Superior temporal gyrus (tissue), 1 donor: ENCODE data around the gene SALL2.

ENCODE experiments used
- DNase-seq: peaks from one replicate; pipeline ENCODE4 v3.0.0-alpha.2; 2016; ENCODE audit errors: extremely low spot score

Gene SALL2

DNA sequence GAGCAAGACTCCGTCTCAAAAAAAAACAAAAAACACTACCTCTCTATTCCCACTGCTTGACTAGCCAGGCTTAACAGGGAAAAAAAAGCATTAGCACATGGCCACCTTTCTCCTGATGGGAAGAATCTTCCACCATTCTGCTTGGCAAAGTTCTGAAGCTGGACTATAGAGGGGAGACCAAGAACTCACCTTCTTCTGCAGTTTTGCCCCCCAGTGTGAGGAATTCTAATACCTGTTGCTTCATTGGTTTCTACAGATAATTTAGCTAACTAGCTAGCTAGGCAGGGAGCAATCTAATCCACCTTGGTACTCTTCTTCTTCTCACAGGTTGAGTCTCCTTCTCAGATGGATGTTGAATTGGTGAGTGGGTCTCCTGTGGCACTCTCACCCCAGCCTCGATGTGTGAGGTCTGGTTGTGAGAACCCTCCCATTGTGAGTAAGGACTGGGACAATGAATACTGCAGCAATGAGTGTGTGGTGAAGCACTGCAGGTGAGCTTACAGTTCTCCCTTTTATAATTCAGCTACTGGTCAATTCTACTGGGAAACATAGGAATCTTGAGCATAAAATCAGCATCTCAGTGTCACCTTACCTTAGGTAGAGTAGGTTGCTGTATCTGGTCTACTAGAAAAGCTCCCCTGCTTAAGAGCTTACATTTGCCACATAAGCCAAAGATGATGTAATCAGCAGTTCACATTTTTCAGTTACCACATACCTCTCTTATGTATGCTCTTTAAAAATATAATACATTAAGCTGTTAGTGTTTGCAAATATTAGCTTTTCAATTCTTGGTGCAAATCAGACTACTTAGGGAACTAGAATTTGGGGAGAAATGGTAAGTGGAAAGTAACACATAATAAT lies 31.0 kb downstream of the SALL2 start:
- no peak for DNase-seq

DNA sequence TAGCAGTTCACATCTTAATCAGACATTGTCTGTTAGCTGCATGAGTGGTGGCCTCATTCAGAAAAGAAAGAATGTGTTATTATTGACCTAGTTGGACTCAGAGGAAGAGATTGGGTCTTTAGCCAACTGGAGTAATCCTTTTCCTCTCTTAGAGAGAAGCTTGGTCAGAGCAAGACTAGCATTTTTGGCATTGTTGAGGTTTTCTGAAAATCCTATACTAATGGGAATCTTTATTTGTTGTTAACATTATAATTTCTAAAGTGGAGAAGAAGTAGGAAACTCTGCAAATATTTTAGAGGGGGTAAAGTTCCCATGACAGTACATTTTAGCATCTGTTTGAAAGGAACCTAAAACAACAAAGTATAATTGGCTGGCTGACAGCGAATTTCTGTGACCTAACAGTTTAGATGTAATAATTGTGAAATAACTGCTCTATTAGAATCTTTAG lies 39.5 kb downstream of the SALL2 start:
- DNase-seq: no peak

DNA sequence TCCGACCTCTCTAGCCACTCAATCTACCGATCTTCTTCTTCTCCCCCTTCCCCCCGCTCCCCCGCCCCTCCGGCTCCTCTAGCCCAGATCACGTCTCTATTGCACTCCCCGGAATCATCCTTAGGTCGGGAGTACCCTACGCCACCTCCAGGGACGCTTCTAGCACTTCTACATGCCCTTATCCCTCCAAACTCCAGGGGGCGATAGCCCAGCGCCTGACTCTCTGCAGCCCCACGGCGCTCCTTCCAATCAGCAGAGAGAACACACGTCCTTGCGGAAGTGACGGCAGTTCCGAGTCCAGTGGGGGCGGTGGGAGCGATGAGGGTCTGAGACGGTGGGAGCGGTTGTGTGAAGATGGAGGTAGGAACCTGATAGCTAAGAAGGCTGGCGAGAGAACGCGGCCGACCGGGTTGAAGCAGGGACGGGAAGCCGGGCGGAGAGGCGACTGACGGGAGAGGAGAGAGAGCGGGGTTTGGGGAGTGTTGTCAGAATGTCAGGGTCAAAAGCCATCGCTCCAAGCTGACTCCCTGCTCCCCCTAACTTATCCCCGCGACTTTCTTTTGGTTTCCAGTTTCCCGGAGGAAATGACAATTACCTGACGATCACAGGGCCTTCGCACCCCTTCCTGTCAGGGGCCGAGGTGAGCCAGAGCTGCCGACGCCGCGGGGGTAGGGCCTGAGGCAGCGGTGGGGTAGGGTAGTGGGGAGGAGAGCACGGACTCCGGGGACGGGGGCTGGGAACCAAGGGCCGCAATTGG lies 49.0 kb downstream of the SALL2 start, which contains the start of the genes RAB2B and TOX4:
RAB2B (minus strand) TSS at position 35 of the 757 bp plus-strand sequence. CDS start 87 bp downstream, outside the sequence.
TOX4 (plus strand) TSS at position 271 of the 757 bp plus-strand sequence; CDS start at position 355, 84 bp downstream.
- peak; percentile 99 for DNase-seq

DNA sequence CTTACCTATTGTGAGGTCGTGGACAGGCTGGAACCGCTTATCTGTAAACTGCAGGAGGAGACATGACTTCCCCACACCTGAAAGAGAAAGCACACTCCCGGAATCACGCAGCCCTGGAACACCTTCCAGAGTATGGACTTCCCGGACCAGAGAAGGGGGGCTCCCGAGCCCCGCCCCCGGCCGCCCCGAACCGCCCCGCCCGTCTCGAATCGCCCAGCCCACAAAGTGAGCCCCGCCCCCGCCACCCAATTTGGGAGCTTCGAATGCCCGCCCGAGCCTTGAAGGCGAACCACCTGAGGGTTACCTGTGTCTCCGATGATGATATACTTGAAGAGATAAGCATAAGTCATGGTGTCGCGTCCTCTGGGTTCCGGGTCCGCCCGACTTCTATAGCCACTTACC lies 49.6 kb downstream of the SALL2 start:
- no peak for DNase-seq

DNA sequence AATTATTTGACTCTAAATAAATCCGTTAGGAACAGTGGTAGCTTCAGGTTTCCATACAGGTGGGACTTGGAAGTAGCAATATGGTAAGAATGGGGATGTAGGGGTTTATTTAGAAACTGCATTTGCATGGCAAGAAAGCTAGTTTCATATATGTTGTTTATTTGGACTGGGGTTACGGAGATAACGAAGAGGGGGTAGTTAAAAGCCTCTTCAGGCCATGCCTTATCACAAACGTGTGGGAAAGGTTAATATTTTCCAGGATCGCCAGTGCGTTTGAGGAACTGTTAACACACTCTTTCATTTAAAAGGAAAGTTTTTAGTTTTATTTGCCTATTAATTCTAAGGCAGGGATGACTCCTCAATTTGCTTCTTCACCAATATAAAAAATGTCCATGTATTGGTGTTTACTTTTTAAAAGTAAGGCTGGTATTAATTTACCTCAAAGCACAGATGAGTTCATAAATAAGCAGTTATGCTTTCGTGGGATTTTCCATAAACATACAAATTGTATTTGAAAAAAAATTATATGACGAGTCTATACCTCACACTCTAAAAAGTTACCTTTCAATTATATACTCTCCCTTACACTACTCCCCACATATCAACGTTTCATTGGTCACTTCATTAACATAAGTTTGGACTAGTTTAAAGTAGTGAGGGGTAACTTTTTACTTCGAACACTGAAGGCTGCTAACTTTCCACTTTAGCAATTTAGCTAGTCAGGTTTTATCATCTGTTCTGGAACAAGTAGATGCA lies 50.2 kb downstream of the SALL2 start:
- peak; percentile 52 for DNase-seq
